Activated CD8-positive, alpha-beta T cell treated with anti-CD3 and anti-CD28 coated beads, Interleukin-2, amount 10 ng/mL, durations not matched to agents 7 days and 5 days (primary cell): ENCODE data around the gene ADAMTSL1. TPM values are rescaled to one million over a fixed set of nuclear protein-coding genes. Genes with fewer than 3 reads are reported as not detected.

Experiments
- ATAC-seq: fragments of 150-1000 bp; cut with Tn5 transposase; one replicate; pipeline ENCODE4 v1.10.0; 2021; ENCODE audit warnings: moderate library complexity
- CTCF ChIA-PET: fragments of 350-600 bp; sonication (Branson Sonifier 250); formaldehyde crosslinking; loops from one replicate; lab custom pipeline; 2021; ENCODE audit warnings: antibody characterized with exemption; lab: Charles Lee
- POLR2A ChIA-PET: fragments of 350-600 bp; sonication (Branson Sonifier 250); formaldehyde crosslinking; loops from one replicate; lab custom pipeline; 2021; ENCODE audit warnings: antibody characterized with exemption; lab: Charles Lee
- DNase-seq: peaks from one replicate; pipeline ENCODE4 v3.0.0-alpha.2; 2020
- H3K27ac Mint-ChIP-seq: one replicate; pipeline ENCODE4 v1.8.0; 2021; ENCODE audit warnings: mild to moderate bottlenecking, mixed read lengths
- H3K27me3 Mint-ChIP-seq: one replicate; pipeline ENCODE4 v1.8.0; 2021; ENCODE audit warnings: low read depth, mixed read lengths
- H3K36me3 Mint-ChIP-seq: one replicate; pipeline ENCODE4 v1.8.0; 2021; ENCODE audit warnings: low read depth, mixed read lengths
- H3K4me1 Mint-ChIP-seq: one replicate; pipeline ENCODE4 v1.8.0; 2021; ENCODE audit warnings: low read depth, mixed read lengths
- H3K4me3 Mint-ChIP-seq: one replicate; pipeline ENCODE4 v1.8.0; 2021; ENCODE audit warnings: mild to moderate bottlenecking, mixed read lengths
- H3K9me3 Mint-ChIP-seq: one replicate; pipeline ENCODE4 v1.8.0; 2022; ENCODE audit warnings: mixed read lengths; ENCODE audit not compliant: insufficient read depth
- total RNA-seq, 2 experiments: library from RNA; stranded (reverse); gene quantifications; one replicate each; pipeline ENCODE4 v1.2.3, GENCODE V29; 2021

Gene ADAMTSL1, protein sequence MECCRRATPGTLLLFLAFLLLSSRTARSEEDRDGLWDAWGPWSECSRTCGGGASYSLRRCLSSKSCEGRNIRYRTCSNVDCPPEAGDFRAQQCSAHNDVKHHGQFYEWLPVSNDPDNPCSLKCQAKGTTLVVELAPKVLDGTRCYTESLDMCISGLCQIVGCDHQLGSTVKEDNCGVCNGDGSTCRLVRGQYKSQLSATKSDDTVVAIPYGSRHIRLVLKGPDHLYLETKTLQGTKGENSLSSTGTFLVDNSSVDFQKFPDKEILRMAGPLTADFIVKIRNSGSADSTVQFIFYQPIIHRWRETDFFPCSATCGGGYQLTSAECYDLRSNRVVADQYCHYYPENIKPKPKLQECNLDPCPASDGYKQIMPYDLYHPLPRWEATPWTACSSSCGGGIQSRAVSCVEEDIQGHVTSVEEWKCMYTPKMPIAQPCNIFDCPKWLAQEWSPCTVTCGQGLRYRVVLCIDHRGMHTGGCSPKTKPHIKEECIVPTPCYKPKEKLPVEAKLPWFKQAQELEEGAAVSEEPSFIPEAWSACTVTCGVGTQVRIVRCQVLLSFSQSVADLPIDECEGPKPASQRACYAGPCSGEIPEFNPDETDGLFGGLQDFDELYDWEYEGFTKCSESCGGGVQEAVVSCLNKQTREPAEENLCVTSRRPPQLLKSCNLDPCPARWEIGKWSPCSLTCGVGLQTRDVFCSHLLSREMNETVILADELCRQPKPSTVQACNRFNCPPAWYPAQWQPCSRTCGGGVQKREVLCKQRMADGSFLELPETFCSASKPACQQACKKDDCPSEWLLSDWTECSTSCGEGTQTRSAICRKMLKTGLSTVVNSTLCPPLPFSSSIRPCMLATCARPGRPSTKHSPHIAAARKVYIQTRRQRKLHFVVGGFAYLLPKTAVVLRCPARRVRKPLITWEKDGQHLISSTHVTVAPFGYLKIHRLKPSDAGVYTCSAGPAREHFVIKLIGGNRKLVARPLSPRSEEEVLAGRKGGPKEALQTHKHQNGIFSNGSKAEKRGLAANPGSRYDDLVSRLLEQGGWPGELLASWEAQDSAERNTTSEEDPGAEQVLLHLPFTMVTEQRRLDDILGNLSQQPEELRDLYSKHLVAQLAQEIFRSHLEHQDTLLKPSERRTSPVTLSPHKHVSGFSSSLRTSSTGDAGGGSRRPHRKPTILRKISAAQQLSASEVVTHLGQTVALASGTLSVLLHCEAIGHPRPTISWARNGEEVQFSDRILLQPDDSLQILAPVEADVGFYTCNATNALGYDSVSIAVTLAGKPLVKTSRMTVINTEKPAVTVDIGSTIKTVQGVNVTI (N-terminal part only)
- total RNA-seq = not detected

DNA sequence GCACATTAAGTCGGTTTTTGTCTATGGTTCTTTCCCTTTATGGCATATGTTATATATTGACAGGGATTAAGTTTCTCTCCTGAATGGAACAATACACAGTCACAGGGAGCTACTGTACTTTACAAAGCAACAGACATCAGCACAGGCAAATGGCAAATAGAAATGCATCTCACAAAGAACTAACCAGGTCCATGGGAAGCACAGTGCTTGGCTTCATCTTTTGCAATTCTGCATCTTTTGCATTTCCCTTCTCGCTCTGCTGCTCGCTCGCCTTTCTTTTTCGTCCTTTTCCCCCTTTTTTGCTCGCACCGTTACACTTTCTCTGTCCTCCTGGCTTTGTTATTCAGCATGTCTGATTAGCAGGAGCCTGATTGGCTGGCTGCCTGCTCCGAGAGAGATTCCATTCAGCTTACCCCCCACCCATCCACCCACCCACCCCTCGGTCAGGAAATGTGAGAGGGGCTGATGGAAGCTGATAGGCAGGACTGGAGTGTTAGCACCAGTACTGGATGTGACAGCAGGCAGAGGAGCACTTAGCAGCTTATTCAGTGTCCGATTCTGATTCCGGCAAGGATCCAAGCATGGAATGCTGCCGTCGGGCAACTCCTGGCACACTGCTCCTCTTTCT lies at the start of gene ADAMTSL1:
TSS of gene ADAMTSL1 (plus strand) at position 502 of the 628 bp plus-strand sequence. CDS start at position 582, 80 bp downstream.
- Mint-ChIP-seq H3K4me1 (no peaks in the 10 kb centered on the region), H3K27me3 (peaks cover 5% of the 10 kb centered on the region), H3K27ac (no peak within 1 kb of the TSS), H3K9me3 (no peaks in the 10 kb centered on the region), H3K4me3 (no peak within 1 kb of the TSS), H3K36me3 (no peaks in the 10 kb centered on the region)
- DNase-seq (no peak), ATAC-seq (no peak)
- CTCF ChIA-PET = no interaction called here
- POLR2A ChIA-PET = no interaction called here

DNA sequence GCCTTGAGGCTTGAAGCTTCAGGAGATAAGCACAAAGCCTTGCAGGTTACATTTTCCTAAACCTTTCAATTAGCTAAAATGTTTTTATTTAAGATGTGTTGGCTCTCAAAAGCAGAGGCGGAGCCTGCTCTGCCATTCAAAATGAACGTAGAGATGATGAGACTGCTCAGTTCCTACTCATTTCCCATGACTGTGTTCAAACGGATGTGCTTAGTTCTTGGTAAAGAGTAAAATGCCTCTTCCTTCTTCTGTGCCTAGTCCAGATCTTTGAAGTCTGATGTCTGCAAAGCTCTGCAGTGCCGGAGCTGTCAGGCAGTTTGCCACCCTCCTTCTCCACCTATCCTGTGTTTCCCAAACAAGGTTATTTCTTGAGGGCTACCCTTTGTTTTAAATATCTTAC lies 46.3 kb upstream of the ADAMTSL1 start:
- H3K4me1 Mint-ChIP-seq = no peaks in the 10 kb centered on the region
- no peak overlapping the region for H3K4me3 Mint-ChIP-seq
- H3K27me3 Mint-ChIP-seq = peaks cover 1% of the 10 kb centered on the region
- ATAC-seq (no peak), DNase-seq (no peak)
- CTCF ChIA-PET = interaction anchor here (1.4 kb wide), 1 partner anchor 14 kb away, joined by 3 read pairs; no protein-coding TSS in a partner anchor
- POLR2A ChIA-PET = no interaction called here
- H3K9me3 Mint-ChIP-seq = no peaks in the 10 kb centered on the region
- H3K36me3 Mint-ChIP-seq = no peaks in the 10 kb centered on the region
- H3K27ac Mint-ChIP-seq = no peak overlapping the region

DNA sequence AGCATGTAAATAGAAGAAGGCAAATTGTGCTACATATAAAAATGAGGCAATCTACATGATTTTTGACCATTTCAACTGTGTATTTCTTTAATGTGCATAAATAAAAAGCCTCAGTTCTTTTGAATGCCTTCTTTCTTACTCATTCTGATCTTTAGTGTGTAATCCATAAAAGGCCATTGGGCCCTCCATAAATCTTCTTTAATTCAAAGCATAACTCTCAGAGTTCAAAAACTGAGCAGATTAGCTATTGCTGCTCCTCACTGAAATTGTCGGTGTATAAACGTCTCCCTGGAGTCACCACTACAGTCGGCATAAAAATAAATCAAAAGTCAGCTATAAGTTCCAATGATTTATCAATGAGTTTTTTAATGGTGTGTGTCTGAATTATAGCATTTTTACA lies 45.3 kb upstream of the ADAMTSL1 start:
- no peak for ATAC-seq
- peaks cover 1% of the 10 kb centered on the region for H3K27me3 Mint-ChIP-seq

DNA sequence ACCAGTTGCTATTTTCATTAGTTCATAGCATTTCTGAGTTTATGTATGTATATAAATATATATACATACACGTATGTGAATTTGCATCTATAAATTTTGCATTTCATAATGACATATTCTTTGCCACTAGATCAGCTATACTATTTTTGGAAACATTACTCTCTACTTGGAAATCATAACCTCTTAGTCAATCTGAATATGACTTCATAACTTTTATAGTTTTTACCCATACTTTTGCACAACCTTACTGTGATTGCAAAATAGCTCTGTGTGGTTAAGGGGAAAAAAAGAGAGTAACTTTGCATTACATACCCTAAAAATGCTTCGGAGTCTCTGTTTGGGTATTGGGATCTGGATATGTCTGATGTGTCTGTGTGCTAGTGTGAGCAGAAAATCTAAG lies 44.9 kb upstream of the ADAMTSL1 start:
- ChIA-PET CTCF (interaction anchor here (1.1 kb wide), 1 partner anchor 13 kb away, joined by 3 read pairs; no protein-coding TSS in a partner anchor), POLR2A (interaction anchor here (0.7 kb wide), 1 partner anchor 7 kb away, joined by 3 read pairs; no protein-coding TSS in a partner anchor)
- Mint-ChIP-seq H3K4me1 (no peaks in the 10 kb centered on the region), H3K36me3 (no peaks in the 10 kb centered on the region), H3K27me3 (peaks cover 1% of the 10 kb centered on the region), H3K4me3 (no peak overlapping the region), H3K27ac (no peak overlapping the region), H3K9me3 (no peaks in the 10 kb centered on the region)
- DNase-seq = no peak
- ATAC-seq = no peak

More for the DNA sequence above, 45.3 kb upstream of the ADAMTSL1 start:
- POLR2A ChIA-PET = interaction anchor here (0.7 kb wide), 1 partner anchor 8 kb away, joined by 3 read pairs; no protein-coding TSS in a partner anchor
- H3K9me3 Mint-ChIP-seq = no peaks in the 10 kb centered on the region
- H3K27ac Mint-ChIP-seq = no peak overlapping the region
- H3K4me1 Mint-ChIP-seq = no peaks in the 10 kb centered on the region
- CTCF ChIA-PET = interaction anchor here (1.1 kb wide), 1 partner anchor 13 kb away, joined by 3 read pairs; no protein-coding TSS in a partner anchor
- H3K4me3 Mint-ChIP-seq = no peak overlapping the region
- no peak for DNase-seq
- H3K36me3 Mint-ChIP-seq = no peaks in the 10 kb centered on the region

DNA sequence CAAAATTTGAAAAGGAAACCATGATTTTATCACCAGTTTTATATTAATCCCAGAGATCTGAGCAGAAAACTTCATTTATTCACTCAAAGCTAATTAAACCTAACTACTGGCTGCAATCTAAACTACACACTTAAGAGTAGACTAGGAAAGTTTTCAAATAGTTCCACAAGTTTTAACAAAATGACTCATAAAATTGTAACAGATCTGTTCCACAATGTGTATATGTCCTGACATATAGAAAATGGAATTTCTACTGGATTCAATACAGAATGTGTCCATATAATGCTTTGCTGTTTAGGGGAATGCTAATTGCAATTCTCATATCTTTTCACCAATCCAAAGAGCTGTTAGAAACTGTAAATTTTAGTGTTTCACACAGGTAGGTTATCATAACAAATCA lies 40.3 kb upstream of the ADAMTSL1 start:
- POLR2A ChIA-PET = no interaction called here
- H3K4me1 Mint-ChIP-seq = no peaks in the 10 kb centered on the region
- H3K27ac Mint-ChIP-seq = no peak overlapping the region
- ATAC-seq (no peak), DNase-seq (no peak)
- no peaks in the 10 kb centered on the region for H3K36me3 Mint-ChIP-seq
- no peaks in the 10 kb centered on the region for H3K9me3 Mint-ChIP-seq
- CTCF ChIA-PET = interaction anchor here (1.6 kb wide), 1 partner anchor 8 kb away, joined by 5 read pairs; no protein-coding TSS in a partner anchor
- H3K27me3 Mint-ChIP-seq = peaks cover 12% of the 10 kb centered on the region
- H3K4me3 Mint-ChIP-seq = no peak overlapping the region

DNA sequence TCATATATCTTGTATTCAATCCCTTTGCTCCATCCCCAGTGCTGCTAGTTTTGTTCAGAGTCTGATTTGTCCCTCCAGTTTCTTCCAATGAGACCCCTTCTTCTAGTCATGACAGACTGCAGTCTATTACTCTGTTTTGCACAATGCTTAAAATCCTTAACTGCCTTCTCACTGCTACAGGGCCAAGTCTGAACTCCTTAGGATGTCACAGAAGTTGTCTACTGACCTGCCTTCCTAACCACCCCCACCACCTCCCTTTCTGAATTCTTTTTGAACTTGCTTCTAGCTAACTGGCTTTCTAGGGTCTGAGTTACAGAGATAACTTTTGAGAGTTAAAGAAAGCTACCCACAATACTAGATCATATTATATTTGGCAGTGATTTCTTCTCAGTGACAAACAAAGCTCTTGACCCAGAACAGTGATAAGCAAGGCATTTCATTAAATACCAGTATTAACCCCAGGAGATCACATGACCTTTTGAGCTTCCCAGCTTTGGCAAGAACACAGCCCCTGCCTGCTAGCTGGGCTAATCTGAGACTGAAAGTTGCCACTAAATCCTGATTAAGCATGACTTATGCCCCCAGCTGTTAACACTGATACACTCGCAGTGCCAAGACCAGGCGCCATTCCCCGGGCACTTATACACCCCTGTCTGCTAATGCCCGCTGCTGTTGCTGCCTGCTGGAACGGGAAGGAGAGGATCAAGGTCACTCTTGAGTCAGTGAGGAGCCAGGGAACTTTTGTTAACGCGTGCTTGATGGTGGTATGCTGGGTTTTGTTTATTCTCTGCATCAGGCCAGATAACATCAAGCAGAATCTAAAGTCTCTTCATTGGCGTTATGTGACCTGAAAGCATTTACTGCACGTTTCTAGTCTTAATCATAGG lies 36.4 kb upstream of the ADAMTSL1 start:
- Mint-ChIP-seq H3K4me1 (no peaks in the 10 kb centered on the region), H3K27me3 (peaks cover 20% of the 10 kb centered on the region), H3K9me3 (no peaks in the 10 kb centered on the region), H3K27ac (no peak overlapping the region), H3K4me3 (no peak overlapping the region), H3K36me3 (no peaks in the 10 kb centered on the region)
- POLR2A ChIA-PET = no interaction called here
- DNase-seq = no peak
- CTCF ChIA-PET = no interaction called here
- no peak for ATAC-seq

DNA sequence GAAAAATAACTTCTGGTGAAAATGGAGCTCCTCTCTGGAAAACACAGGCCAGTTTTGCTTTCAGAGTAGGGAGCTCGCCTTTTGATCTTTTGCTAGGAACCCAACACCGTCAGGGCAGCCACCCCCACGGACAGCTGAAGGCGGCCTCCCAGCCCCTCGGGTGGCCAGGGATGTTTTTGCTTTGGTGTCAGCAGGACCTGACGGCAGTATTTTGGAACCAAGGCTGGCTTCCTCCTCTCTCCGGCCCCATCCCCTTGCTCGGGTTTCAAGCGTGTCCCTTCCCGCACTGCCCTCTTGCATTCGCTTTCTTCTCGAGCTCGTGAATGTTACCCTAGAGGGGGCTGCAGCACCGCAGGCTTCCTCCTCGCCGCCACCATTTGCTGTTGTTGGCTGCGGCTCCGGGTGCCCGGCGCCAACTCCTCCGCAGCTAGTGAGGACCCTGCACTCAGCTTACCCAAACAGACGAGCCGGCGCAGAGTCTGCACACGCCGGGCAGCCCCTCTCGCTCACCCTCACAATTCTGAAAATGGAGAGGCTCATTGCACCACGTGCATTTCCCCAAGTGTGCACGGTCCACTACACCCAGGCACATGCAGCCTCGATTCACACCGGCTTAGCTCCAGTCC lies 35.5 kb upstream of the ADAMTSL1 start:
- DNase-seq (no peak), ATAC-seq (no peak)
- Mint-ChIP-seq H3K4me3 (no peak overlapping the region), H3K27me3 (peaks cover 20% of the 10 kb centered on the region), H3K27ac (no peak overlapping the region), H3K4me1 (no peaks in the 10 kb centered on the region), H3K9me3 (no peaks in the 10 kb centered on the region), H3K36me3 (no peaks in the 10 kb centered on the region)
- ChIA-PET CTCF (no interaction called here), POLR2A (no interaction called here)

DNA sequence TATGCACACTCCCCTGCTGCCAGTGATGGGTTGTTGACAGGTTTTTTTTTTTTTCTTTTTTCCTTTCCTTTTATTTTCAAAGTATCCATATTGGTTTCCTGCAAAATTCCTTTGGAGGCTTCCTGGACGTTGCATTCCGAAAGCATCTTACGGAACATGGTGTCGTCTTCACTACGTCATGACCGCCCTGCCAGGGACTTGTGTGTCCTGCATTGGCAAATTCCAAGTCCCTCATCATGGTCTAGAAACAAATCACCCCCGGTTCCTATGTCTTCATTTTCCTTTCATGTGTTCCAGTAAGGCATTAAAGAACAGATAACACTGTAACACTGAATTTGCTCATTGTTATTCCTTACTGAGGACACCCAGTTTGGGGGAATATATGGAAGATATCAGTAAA lies 35.0 kb upstream of the ADAMTSL1 start:
- CTCF ChIA-PET = no interaction called here
- no peaks in the 10 kb centered on the region for H3K36me3 Mint-ChIP-seq
- H3K27me3 Mint-ChIP-seq = peaks cover 20% of the 10 kb centered on the region
- H3K4me3 Mint-ChIP-seq = no peak overlapping the region
- POLR2A ChIA-PET = no interaction called here
- ATAC-seq = no peak
- DNase-seq = no peak
- H3K27ac Mint-ChIP-seq = no peak overlapping the region
- H3K4me1 Mint-ChIP-seq = no peaks in the 10 kb centered on the region
- no peaks in the 10 kb centered on the region for H3K9me3 Mint-ChIP-seq

DNA sequence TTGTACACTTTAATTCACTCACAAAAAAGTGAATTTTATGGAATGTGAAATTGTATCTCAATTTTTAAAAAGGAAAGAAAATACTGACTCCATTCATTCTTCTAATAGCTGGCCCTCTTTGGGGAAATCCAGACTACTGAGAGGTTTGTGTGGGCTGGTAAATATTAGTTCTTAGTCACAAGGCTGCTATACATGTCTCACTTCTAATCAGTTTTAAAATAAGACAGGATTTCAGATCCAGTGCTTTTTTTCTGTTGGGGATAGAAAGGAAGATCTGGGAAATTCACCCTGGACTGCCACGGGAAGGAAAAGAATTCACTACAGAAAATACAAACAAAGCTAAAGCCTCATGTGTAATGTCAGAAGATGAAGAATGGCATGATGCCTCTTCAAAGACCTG lies 32.7 kb upstream of the ADAMTSL1 start:
- H3K27me3 Mint-ChIP-seq = peaks cover 20% of the 10 kb centered on the region

More for the DNA sequence above, 32.7 kb upstream of the ADAMTSL1 start:
- no peaks in the 10 kb centered on the region for H3K9me3 Mint-ChIP-seq
- CTCF ChIA-PET = interaction anchor here (1.1 to 4.5 kb wide), 3 partner anchors 8 to 187 kb away, joined by 3 to 39 read pairs (median 5); no protein-coding TSS in a partner anchor
- H3K36me3 Mint-ChIP-seq = no peaks in the 10 kb centered on the region
- H3K4me1 Mint-ChIP-seq = no peaks in the 10 kb centered on the region
- ATAC-seq (no peak), DNase-seq (no peak)
- H3K27ac Mint-ChIP-seq = no peak overlapping the region
- POLR2A ChIA-PET = no interaction called here
- H3K4me3 Mint-ChIP-seq = no peak overlapping the region
